ENCODE results near the gene INVS. TPM values are rescaled to one million over a fixed set of nuclear protein-coding genes. Genes with fewer than 3 reads are reported as not detected.

The INVS gene
- total RNA-seq, 3 donors from 2014 or later (not counting 1 experiment from before 2014, with no cell fraction given) = 24.5 to 30.6 (median 27.4) TPM

GRCh38 chr9:100208673-100209072 is 109.6 kb downstream of the INVS start:
- Histone ChIP-seq H3K27ac (ENCODE audit: low read length) (no peak overlapping the region), H3K9me3 (ENCODE audit: control insufficient read depth, insufficient read depth, low read length) (no peaks in the 10 kb centered on the region), H3K4me1 (ENCODE audit: control insufficient read depth, insufficient read depth, low read length) (no peaks in the 10 kb centered on the region), H3K27me3 (ENCODE audit: control insufficient read depth, insufficient read depth, low read length) (no peaks in the 10 kb centered on the region), H3K4me3 (ENCODE audit: low read length) (no peak overlapping the region), H3K36me3 (ENCODE audit: control insufficient read depth, insufficient read depth, low read length) (no peaks in the 10 kb centered on the region)
- 80% methylated on average over 1 of the region's 1 CpG for WGBS (ENCODE audit: insufficient coverage)
- Mint-ChIP-seq H3K4me1 (peaks cover 10 to 12% of the 10 kb centered on the region in 2 donors), H3K4me3 (peak overlapping the region; percentile 99), H3K9me3 (no peaks in the 10 kb centered on the region), H3K27ac (no peak overlapping the region), H3K27me3 (ENCODE audit: low read depth in 2 of 2) (no peaks in the 10 kb centered on the region), H3K36me3 (no peaks in the 10 kb centered on the region)
- TF ChIP-seq CTCF (IDR thresholded peaks at IDR 0.05) = no peak
- ATAC-seq = no peak
- no peak for DNase-seq
- intact Hi-C loops (cut with micrococcal nuclease) = no loop called here

- Histone ChIP-seq H3K4me1 (ENCODE audit: control insufficient read depth, insufficient read depth, low read length) (no peaks in the 10 kb centered on the region), H3K9me3 (ENCODE audit: control insufficient read depth, insufficient read depth, low read length) (no peaks in the 10 kb centered on the region), H3K36me3 (ENCODE audit: control insufficient read depth, insufficient read depth, low read length) (no peaks in the 10 kb centered on the region), H3K27ac (ENCODE audit: low read length) (no peak overlapping the region), H3K4me3 (ENCODE audit: low read length) (no peak overlapping the region), H3K27me3 (ENCODE audit: control insufficient read depth, insufficient read depth, low read length) (no peaks in the 10 kb centered on the region)
- Mint-ChIP-seq H3K4me3 (no peak overlapping the region), H3K9me3 (no peaks in the 10 kb centered on the region), H3K4me1 (peaks cover 10 to 12% of the 10 kb centered on the region in 2 donors), H3K27me3 (ENCODE audit: low read depth in 2 of 2) (no peaks in the 10 kb centered on the region), H3K27ac (no peak overlapping the region), H3K36me3 (no peaks in the 10 kb centered on the region)
- DNase-seq = no peak
- intact Hi-C loops (cut with micrococcal nuclease) = loop anchor here (10.0 kb wide), 1 partner anchor 387 kb away; the partner anchor contains the start of gene NR4A3
- 100% methylated on average over 1 of the region's 1 CpG for WGBS (ENCODE audit: insufficient coverage)
- no peak for ATAC-seq
- TF ChIP-seq CTCF (IDR thresholded peaks at IDR 0.05) = no peak
Measured at GRCh38 chr9:100211476-100211875, 112.4 kb downstream of the INVS start.

- peak overlapping the region in 1 of 2 donors; percentile 6 for H3K27ac Mint-ChIP-seq
- Histone ChIP-seq H3K4me3 (ENCODE audit: low read length) (no peak overlapping the region), H3K9me3 (ENCODE audit: control insufficient read depth, insufficient read depth, low read length) (no peaks in the 10 kb centered on the region), H3K36me3 (ENCODE audit: control insufficient read depth, insufficient read depth, low read length) (no peaks in the 10 kb centered on the region), H3K4me1 (ENCODE audit: control insufficient read depth, insufficient read depth, low read length) (no peaks in the 10 kb centered on the region), H3K27me3 (ENCODE audit: control insufficient read depth, insufficient read depth, low read length) (no peaks in the 10 kb centered on the region), H3K27ac (ENCODE audit: low read length) (no peak overlapping the region)
- peaks cover 10 to 12% of the 10 kb centered on the region in 2 donors for H3K4me1 Mint-ChIP-seq
- H3K36me3 Mint-ChIP-seq = no peaks in the 10 kb centered on the region
- no peaks in the 10 kb centered on the region for H3K27me3 Mint-ChIP-seq (ENCODE audit: low read depth in 2 of 2)
- no peaks in the 10 kb centered on the region for H3K9me3 Mint-ChIP-seq
- intact Hi-C loops (cut with micrococcal nuclease) = loop anchor here (10.0 kb wide), 1 partner anchor 389 kb away; the partner anchor contains the start of gene NR4A3
- DNase-seq (no peak), ATAC-seq (no peak)
- WGBS (ENCODE audit: insufficient coverage) = 94% methylated on average over 5 of the region's 5 CpGs
- TF ChIP-seq CTCF (IDR thresholded peaks at IDR 0.05) = no peak
- no peak overlapping the region for H3K4me3 Mint-ChIP-seq
Measured at GRCh38 chr9:100213730-100214477, 114.9 kb downstream of the INVS start.

Data from natural killer cell (primary cell).